H1 (cell line): ENCODE measurements around the gene E2F1. TPM values are rescaled to one million over a fixed set of nuclear protein-coding genes. Genes with fewer than 3 reads are reported as not detected.

Source experiments
- CTCF ChIA-PET: fragments of 300-600 bp; sonication (Branson Sonifier 250); formaldehyde crosslinking; loops from one replicate; lab custom pipeline; 2021; ENCODE audit not compliant: partially characterized antibody; lab: Charles Lee
- POLR2A ChIA-PET: fragments of 300-600 bp; sonication (Branson Sonifier 250); formaldehyde crosslinking; loops from one replicate; lab custom pipeline; 2021; ENCODE audit warnings: inconsistent platforms; ENCODE audit not compliant: partially characterized antibody; lab: Charles Lee
- DNase-seq, 2 experiments: peaks; one replicate each; pipeline versions ENCODE4 v3.0.0 to v3.0.0-alpha.2; 2010 to 2022; ENCODE audit warnings: low spot score in 2 of 2, low read depth in 1 of 2, mixed read lengths in 1 of 2
- FAIRE-seq: peaks from 2 replicates; lab custom pipeline; 2011; peaks lifted over from hg19 to GRCh38; lab: Jason Lieb, UNC
- H2AFZ ChIP-seq: 2 replicates; pipeline ENCODE4 v1.8.1; 2012; ENCODE audit warnings: low read length, inconsistent platforms
- H2AK5ac ChIP-seq: 2 replicates; pipeline ENCODE4 v1.6.1; 2013; ENCODE audit warnings: low read depth, low read length
- H2BK120ac ChIP-seq: replicated peaks from 2 replicates; pipeline ENCODE3; 2013; ENCODE audit warnings: low read depth, low read length, inconsistent platforms
- H2BK12ac ChIP-seq: 2 replicates; pipeline ENCODE4 v1.6.1; 2013; ENCODE audit warnings: low read depth, low read length
- H2BK15ac ChIP-seq: 2 replicates; pipeline ENCODE4 v1.6.1; 2013; ENCODE audit warnings: low read length
- H2BK20ac ChIP-seq: 2 replicates; pipeline ENCODE4 v1.6.1; 2013; ENCODE audit warnings: low read length
- H2BK5ac ChIP-seq: 2 replicates; pipeline ENCODE4 v1.6.1; 2013; ENCODE audit warnings: low read depth, low read length
- H3K14ac ChIP-seq: 2 replicates; pipeline ENCODE4 v1.6.1; 2013; ENCODE audit warnings: inconsistent platforms; ENCODE audit not compliant: insufficient read length
- H3K18ac ChIP-seq: 2 replicates; pipeline ENCODE4 v1.6.1; 2013; ENCODE audit warnings: low read length; ENCODE audit errors: extremely low read depth
- H3K23ac ChIP-seq: 2 replicates; pipeline ENCODE4 v1.6.1; 2013; ENCODE audit warnings: inconsistent platforms; ENCODE audit not compliant: insufficient read length
- H3K23me2 ChIP-seq: 2 replicates; pipeline ENCODE4 v1.6.1; 2013; ENCODE audit warnings: low read depth, low read length
- H3K27ac ChIP-seq: 2 replicates; pipeline ENCODE4 v1.6.1; 2011; ENCODE audit warnings: low read depth, low read length, inconsistent platforms
- H3K27me3 ChIP-seq, 4 experiments: replicated peaks in 1 of 4; 1 replicate in 1 of 4; 2 replicates in 3 of 4; pipeline versions ENCODE4 v1.6.1 to v1.8.1; 2011 to 2013; ENCODE audit warnings: low read length in 3 of 4, mild to moderate bottlenecking in 3 of 4, inconsistent platforms in 2 of 4, mixed read lengths in 2 of 4, moderate library complexity in 1 of 4; ENCODE audit not compliant: control insufficient read depth in 3 of 4, insufficient read depth in 3 of 4; ENCODE audit errors: extremely low read depth in 1 of 4
- H3K36me3 ChIP-seq, 4 experiments: 2 replicates each; pipeline versions ENCODE4 v1.6.1 to v1.8.1; 2011 to 2013; ENCODE audit warnings: mild to moderate bottlenecking in 4 of 4, low read length in 3 of 4, moderate library complexity in 2 of 4, control low read depth in 1 of 4, inconsistent platforms in 1 of 4; ENCODE audit not compliant: insufficient read depth in 4 of 4, control insufficient read depth in 2 of 4
- H3K4ac ChIP-seq: replicated peaks from 2 replicates; pipeline ENCODE3; 2013; ENCODE audit warnings: low read length, low read depth, mixed read lengths, inconsistent platforms; ENCODE audit not compliant: insufficient read length
- H3K4me1 ChIP-seq, 4 experiments: replicated peaks in 1 of 4; 1 replicate in 1 of 4; 2 replicates in 3 of 4; pipeline versions ENCODE4 v1.6.1 to v1.8.1; 2011 to 2013; ENCODE audit warnings: low read length in 3 of 4, inconsistent platforms in 2 of 4, mixed read lengths in 1 of 4; ENCODE audit not compliant: insufficient read depth in 4 of 4, control insufficient read depth in 3 of 4
- H3K4me2 ChIP-seq, 2 experiments: 2 replicates each; pipeline versions ENCODE4 v1.6.1 to v1.8.1; 2011 to 2013; ENCODE audit warnings: low read depth in 2 of 2, low read length in 2 of 2, control low read depth in 1 of 2, inconsistent platforms in 1 of 2, mild to moderate bottlenecking in 1 of 2; ENCODE audit not compliant: insufficient read depth in 1 of 2
- H3K4me3 ChIP-seq, 4 experiments: fragments of 200-600, 300-600 bp in 1 of 4; sonication (generic), shearing (Covaris generic), sonication (Bioruptor Twin) in 1 of 4; 2 replicates each; pipeline versions ENCODE4 v1.5.1 to v1.8.1; 2011 to 2016; ENCODE audit warnings: low read length in 4 of 4, low read depth in 3 of 4, control low read depth in 2 of 4, inconsistent platforms in 2 of 4, mild to moderate bottlenecking in 2 of 4, mixed read lengths in 1 of 4, moderate library complexity in 1 of 4; ENCODE audit not compliant: insufficient read depth in 2 of 4; ENCODE audit errors: extremely low read depth in 1 of 4
- H3K56ac ChIP-seq: replicated peaks from 2 replicates; pipeline ENCODE3; 2013; ENCODE audit warnings: low read depth, mild to moderate bottlenecking, mixed read lengths, low read length, inconsistent platforms; ENCODE audit not compliant: insufficient read length
- H3K79me1 ChIP-seq: 2 replicates; pipeline ENCODE4 v1.6.1; 2013; ENCODE audit warnings: low read depth, low read length, control low read depth
- H3K79me2 ChIP-seq, 2 experiments: 2 replicates each; pipeline versions ENCODE4 v1.6.1 to v1.8.1; 2012 to 2013; ENCODE audit warnings: low read length in 2 of 2, mild to moderate bottlenecking in 2 of 2, inconsistent platforms in 1 of 2; ENCODE audit not compliant: insufficient read depth in 2 of 2, control insufficient read depth in 1 of 2
- H3K9ac ChIP-seq, 4 experiments: replicated peaks in 1 of 4; 1 replicate in 1 of 4; 2 replicates in 3 of 4; pipeline versions ENCODE4 v1.6.1 to v1.8.1; 2011 to 2013; ENCODE audit warnings: low read depth in 3 of 4, low read length in 3 of 4, control low read depth in 2 of 4, mild to moderate bottlenecking in 2 of 4, moderate library complexity in 2 of 4, inconsistent platforms in 1 of 4; ENCODE audit errors: extremely low read depth in 1 of 4
- H3K9me3 ChIP-seq, 2 experiments: 2 replicates each; pipeline versions ENCODE4 v1.6.1 to v1.8.1; 2012 to 2013; ENCODE audit warnings: mild to moderate bottlenecking in 2 of 2, moderate library complexity in 2 of 2, control low read depth in 1 of 2, inconsistent platforms in 1 of 2, low read depth in 1 of 2, low read length in 1 of 2, mixed read lengths in 1 of 2; ENCODE audit not compliant: insufficient read depth in 2 of 2
- H4K20me1 ChIP-seq, 2 experiments: replicated peaks in 1 of 2; 2 replicates each; pipeline versions ENCODE3 to v1.8.1; 2011 to 2013; ENCODE audit warnings: inconsistent platforms in 2 of 2, low read length in 2 of 2, mild to moderate bottlenecking in 1 of 2; ENCODE audit not compliant: insufficient read depth in 2 of 2, control insufficient read depth in 1 of 2
- H4K5ac ChIP-seq: 2 replicates; pipeline ENCODE4 v1.6.1; 2013; ENCODE audit warnings: low read length, low read depth, mixed read lengths, inconsistent platforms; ENCODE audit not compliant: insufficient read length
- H4K8ac ChIP-seq: 2 replicates; pipeline ENCODE4 v1.8.0; 2013; ENCODE audit warnings: mild to moderate bottlenecking, moderate library complexity, low read length, inconsistent platforms; ENCODE audit not compliant: insufficient read depth; ENCODE audit errors: extremely low read depth
- H4K91ac ChIP-seq: replicated peaks from 2 replicates; pipeline ENCODE3; 2013; ENCODE audit warnings: low read length, mixed read lengths, inconsistent platforms; ENCODE audit not compliant: insufficient read length
- CBX8 ChIP-seq: fragments of 300-800, 300-1000 bp; sonication (generic); IDR thresholded peaks from 2 replicates; pipeline ENCODE4 v1.7.1; 2016; ENCODE audit warnings: low read depth, low read length, borderline replicate concordance
- EZH2 ChIP-seq: fragments of 200-600 bp; sonication (generic); IDR thresholded peaks from 2 replicates; pipeline ENCODE4 v1.7.1; 2012; ENCODE audit warnings: low read depth, mild to moderate bottlenecking, moderate library complexity, low read length, inconsistent platforms; ENCODE audit not compliant: severe bottlenecking
- FOSL1 ChIP-seq: IDR thresholded peaks from 2 replicates; pipeline ENCODE4 v1.6.1; 2011; ENCODE audit warnings: mild to moderate bottlenecking, low read depth, low read length, moderate library complexity; ENCODE audit not compliant: insufficient read depth
- JUND ChIP-seq: IDR thresholded peaks from 2 replicates; pipeline ENCODE4 v1.6.1; 2011; ENCODE audit warnings: mild to moderate bottlenecking, improper control_type of control experiment, low read length
- KDM5A ChIP-seq: fragments of 200-600 bp; IDR thresholded peaks from 2 replicates; pipeline ENCODE4 v1.7.1; 2012; ENCODE audit warnings: mild to moderate bottlenecking, low read length, inconsistent platforms, mixed read lengths
- RNF2 ChIP-seq: fragments of 200-900, 300-1000 bp; sonication (generic); IDR thresholded peaks from 2 replicates; pipeline ENCODE4 v1.7.1; 2016; ENCODE audit warnings: borderline replicate concordance, low read depth, mild to moderate bottlenecking, antibody characterized with exemption, low read length; ENCODE audit not compliant: poor library complexity, severe bottlenecking; ENCODE audit errors: missing control alignments
- RXRA ChIP-seq: IDR thresholded peaks from 2 replicates; pipeline ENCODE4 v1.6.1; 2011; ENCODE audit warnings: low read depth, mild to moderate bottlenecking, low read length, moderate library complexity; ENCODE audit not compliant: insufficient read depth
- TAF7 ChIP-seq: optimal IDR thresholded peaks from 2 replicates; pipeline ENCODE3; 2011; ENCODE audit warnings: low read depth, mild to moderate bottlenecking, inconsistent platforms, low read length, moderate library complexity, borderline replicate concordance
- YY1 ChIP-seq: IDR thresholded peaks from 2 replicates; pipeline ENCODE4 v1.6.1; 2011; ENCODE audit warnings: low read depth, mild to moderate bottlenecking, low read length
- WGBS, 2 experiments: shearing (Covaris generic) in 1 of 2; methylation state at CpG; one replicate each; pipeline versions ENCODE4 v1.1.6 to v1.1.7; 2013 to 2015; ENCODE audit warnings: low lambda C conversion rate in 2 of 2, mixed read lengths in 2 of 2, inconsistent platforms in 1 of 2, low coverage in 1 of 2, missing lambda C conversion rate in 1 of 2; ENCODE audit not compliant: insufficient replicate concordance in 2 of 2, insufficient coverage in 1 of 2, insufficient read length in 1 of 2; ENCODE audit errors: extremely low coverage in 1 of 2, missing lambda C conversion rate in 1 of 2; 5-methylcytosine and 5-hydroxymethylcytosine counted together
- polyA plus RNA-seq, 7 experiments: library from polyadenylated mRNA; depleted of rRNA in 3 of 7; stranded (reverse) in 5 of 7; unstranded in 2 of 7; fragments of >200 nt in 5 of 7; fragments of 200-250 nt in 2 of 7; gene quantifications; 1 replicate in 5 of 7; 2 replicates in 1 of 7; 4 replicates in 1 of 7; pipeline versions ENCODE4 v1.2.1 to v1.2.3, GENCODE V29; 2011 to 2013; ENCODE audit warnings: missing spikeins in 2 of 7, mixed read lengths in 2 of 7
- total RNA-seq: library from RNA; stranded (reverse); fragmentation: NEBNext Ultra II Directional; extraction: Animal tissue kit (Norgen Biotek cat#: 25700); gene quantifications from 2 replicates; pipeline ENCODE4 v1.2.1, GENCODE V29; 2021

E2F1 gene
- total and polyA plus RNA-seq, 2 of the 8 experiments (the other 6 are each of a cell fraction or from before 2014, with no cell fraction given) = 33.4 to 35.8 TPM

GRCh38 chr20:33640287-33640686 is 45.9 kb downstream of the E2F1 start:
- Histone ChIP-seq H3K56ac (no peak overlapping the region), H3K27me3 (no peaks in the 10 kb centered on the region), H3K9me3 (no peaks in the 10 kb centered on the region), H3K4me2 (no peak overlapping the region), H3K14ac (no peak overlapping the region), H2BK12ac (no peak overlapping the region), H3K79me1 (no peaks in the 10 kb centered on the region), H4K20me1 (peaks cover 0 to 1% of the 10 kb centered on the region in 2 experiments), H3K4me3 (no peak overlapping the region), H3K23ac (no peak overlapping the region), H2AFZ (no peak overlapping the region), H2BK5ac (no peak overlapping the region), H3K4me1 (no peaks in the 10 kb centered on the region), H3K79me2 (no peaks in the 10 kb centered on the region), H3K27ac (no peak overlapping the region), H3K36me3 (peaks cover 0 to 31% (median 2%) of the 10 kb centered on the region in 4 experiments; a peak in 4 of 8 replicates), H2AK5ac (no peak overlapping the region), H2BK15ac (no peak overlapping the region), H4K91ac (no peak overlapping the region), H4K8ac (no peak overlapping the region), H3K18ac (no peak overlapping the region), H3K9ac (no peak overlapping the region), H3K4ac (no peak overlapping the region), H3K23me2 (peaks cover 2% of the 10 kb centered on the region; the same call in 1 of the 2 replicates), H2BK120ac (no peak overlapping the region), H2BK20ac (no peak overlapping the region), H4K5ac (no peak overlapping the region)
- DNase-seq (no peak), FAIRE-seq (no peak)
- POLR2A ChIA-PET = interaction anchor here (0.7 kb wide), 1 partner anchor 1228 kb away, joined by 3 read pairs; no protein-coding TSS in a partner anchor
- CTCF ChIA-PET = interaction anchor here (1.0 to 2.1 kb wide), 4 partner anchors 9 to 28 kb away, joined by 3 to 7 read pairs (median 4); no protein-coding TSS in a partner anchor
- 93% methylated on average over 13 of the region's 13 CpGs; no CpG with 5 or more reads in 1 of the 2 experiments for WGBS, 2 experiments
- no peak for TF ChIP-seq JUND
- TF ChIP-seq RXRA = no peak
- TF ChIP-seq KDM5A = no peak
- no peak for TF ChIP-seq YY1
- no peak for TF ChIP-seq TAF7
- no peak for TF ChIP-seq CBX8
- no peak for TF ChIP-seq FOSL1
- no peak for TF ChIP-seq RNF2
- no peak for TF ChIP-seq EZH2
